Amniotic epithelial cell (primary cell): ENCODE measurements around the gene CUBN.

Experiments used
- DNase-seq: peaks from one replicate; pipeline ENCODE4 v3.0.0-alpha.2; 2010; ENCODE audit warnings: low read depth

CUBN gene

GRCh38 chr10:16820421-16820820 is 309.2 kb downstream of the CUBN start:
- DNase-seq = no peak

DNA sequence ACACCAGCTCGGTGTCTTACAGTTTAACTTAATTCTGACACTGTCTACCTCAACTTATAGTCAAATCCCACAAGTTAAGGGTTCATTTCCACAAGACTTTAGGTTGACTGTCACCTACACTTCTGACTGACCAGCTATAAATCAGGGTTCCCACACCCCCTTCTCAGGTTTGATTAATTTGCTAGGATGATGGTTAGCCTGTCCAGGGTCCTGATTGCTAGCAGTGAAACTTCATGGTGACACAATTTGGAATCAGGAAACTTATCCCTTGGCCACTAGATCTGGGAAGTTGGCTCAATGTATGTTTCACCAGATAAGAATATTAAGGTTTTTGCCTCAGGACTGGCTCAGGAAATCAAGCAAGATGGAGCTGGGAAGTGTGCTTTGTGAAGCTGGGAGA is 309.6 kb downstream of the CUBN start:
- no peak for DNase-seq

DNA sequence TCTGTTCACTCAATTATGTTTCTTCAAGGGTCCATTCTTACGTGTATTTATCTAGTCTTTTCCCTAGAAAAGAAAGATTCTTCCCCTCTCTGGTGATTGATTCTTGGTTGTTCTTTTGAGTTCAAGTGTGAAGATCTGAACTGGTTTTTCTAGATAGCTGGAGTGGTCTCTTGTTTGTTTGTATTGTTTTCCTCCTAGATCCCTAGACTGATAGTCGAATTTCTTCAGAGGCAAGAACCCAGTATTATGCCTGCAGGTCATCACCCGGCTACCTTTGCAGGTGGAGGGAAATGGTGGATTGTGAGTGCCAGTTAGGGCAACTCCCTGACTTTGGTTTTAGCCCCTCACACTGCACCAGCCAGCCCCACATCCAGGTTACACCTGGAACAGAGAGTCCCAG is 310.2 kb downstream of the CUBN start:
- DNase-seq = no peak

- DNase-seq = no peak
Measured at GRCh38 chr10:16819026-16819425, 310.6 kb downstream of the CUBN start.

DNA sequence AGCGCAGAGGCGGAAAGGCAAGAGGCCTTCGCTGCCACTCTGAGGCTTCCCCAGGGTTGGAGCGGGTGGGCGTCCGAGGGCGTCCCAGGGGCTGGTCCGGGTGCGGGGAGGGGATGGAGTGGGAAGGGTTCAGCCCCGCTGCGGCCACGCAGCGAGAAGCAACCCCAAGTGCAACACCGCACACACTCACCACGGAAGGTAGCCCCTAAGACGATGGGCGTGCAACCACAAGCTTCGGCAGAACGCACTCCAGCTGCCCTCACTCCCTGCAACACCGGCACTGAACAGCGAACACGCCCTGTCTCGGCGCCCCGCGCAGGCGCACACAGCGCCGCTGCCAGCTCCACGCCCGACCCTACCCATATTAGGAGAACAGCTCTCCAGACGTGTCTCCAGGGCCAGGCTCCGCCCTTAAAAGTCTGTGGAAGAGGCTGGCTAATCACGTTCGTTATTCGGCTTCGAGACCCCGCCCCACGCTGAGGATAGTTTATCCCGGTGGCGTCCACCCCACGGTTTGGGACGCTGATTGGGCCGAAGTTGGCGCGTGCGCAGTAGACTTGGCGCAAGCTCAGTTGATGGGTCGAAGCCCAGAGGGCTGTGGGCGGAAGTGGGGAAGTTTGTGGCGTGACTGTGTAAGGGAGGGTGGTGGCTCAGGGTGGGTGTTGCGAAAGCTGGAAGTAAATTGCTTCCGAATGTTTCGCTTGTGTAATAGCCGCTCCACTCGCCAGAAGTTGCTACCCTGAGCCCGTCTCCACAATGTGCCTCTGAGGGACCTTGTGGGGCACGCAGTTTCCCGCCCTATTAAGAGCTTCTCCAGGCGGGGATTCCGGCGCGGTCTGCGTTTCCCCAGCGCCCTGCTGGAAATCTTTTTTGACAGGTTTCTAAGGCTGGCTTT is 312.2 kb downstream of the CUBN start, which contains the start of gene RSU1:
Gene RSU1 (minus strand): TSS at position 300 of the 895 bp plus-strand sequence. CDS start 343 bp downstream, outside the sequence.
- peak; percentile 99 for DNase-seq

DNA sequence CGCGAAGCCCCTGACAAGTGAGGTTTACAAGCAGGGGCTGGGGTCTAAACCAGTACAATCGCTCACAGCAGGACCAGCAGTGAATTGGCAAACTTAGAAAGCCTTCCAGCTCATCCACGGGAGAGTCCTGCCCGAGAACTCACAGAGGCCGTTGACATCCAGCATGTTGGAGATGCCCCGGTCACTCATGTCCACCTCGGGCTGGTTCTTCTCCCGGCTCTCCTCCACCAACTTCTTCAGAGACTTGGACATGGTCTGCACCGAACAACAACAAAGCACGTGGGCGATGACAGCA is 312.8 kb downstream of the CUBN start:
- DNase-seq = peak; percentile 54

DNA sequence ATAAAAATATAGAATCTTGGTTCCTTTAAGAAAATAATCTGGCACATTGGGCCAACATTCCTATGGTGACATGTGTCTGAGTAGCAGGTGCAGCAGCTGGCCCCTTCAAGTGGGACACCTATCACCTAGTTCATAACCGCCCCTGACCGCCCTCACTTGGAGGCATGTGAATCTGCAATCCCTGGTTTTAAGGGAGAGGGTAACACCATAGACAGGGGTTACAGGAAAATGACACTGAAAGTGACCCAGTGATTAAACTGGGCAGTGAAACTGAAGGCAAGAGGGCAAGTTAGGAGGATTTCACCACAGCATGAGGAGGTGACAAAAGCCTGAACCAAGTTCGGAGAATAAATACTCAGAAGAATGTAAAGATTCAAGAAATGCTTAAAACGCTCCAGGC is 313.4 kb downstream of the CUBN start:
- no peak for DNase-seq

- no peak for DNase-seq
Measured at GRCh38 chr10:16814012-16814411, 315.6 kb downstream of the CUBN start.

DNA sequence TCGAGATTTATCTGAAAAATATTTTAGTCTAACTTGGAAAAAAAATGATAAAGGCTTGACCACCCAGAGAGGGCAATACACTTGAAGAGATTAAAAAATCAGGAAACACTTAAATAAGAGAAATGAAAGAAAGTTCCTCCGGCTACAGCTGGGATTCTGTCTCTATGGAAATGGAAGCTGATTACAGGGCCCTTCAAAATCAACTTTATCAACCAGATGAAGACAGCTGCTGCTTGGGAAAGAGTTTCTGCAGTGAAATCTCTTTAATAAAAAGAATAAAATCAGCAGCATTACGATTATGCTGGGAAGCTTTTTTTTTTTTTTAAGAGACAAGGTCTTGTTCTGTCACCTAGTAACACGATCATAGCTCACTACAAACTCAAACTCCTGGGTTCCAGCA is 316.9 kb downstream of the CUBN start:
- no peak for DNase-seq

GRCh38 chr10:16811765-16812164 is 317.8 kb downstream of the CUBN start:
- no peak for DNase-seq

DNA sequence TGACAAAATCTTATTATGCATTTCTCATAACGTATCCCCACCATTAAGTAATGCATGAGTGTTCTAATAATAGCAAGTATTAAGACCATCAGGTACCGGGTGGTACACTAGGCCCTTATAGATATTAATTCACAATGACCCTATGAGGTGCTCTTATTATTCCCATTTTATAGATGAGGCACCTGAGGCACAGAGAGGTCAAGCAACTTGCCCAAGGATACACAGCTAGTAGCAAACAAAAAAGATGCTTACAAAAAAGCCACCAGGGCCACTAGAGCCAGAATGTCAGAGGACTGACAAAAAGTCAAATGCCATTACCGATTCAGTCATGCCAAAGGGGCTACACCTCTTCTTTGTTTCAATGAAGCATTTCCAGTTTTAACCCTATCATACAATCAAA is 318.3 kb downstream of the CUBN start:
- no peak for DNase-seq

DNA sequence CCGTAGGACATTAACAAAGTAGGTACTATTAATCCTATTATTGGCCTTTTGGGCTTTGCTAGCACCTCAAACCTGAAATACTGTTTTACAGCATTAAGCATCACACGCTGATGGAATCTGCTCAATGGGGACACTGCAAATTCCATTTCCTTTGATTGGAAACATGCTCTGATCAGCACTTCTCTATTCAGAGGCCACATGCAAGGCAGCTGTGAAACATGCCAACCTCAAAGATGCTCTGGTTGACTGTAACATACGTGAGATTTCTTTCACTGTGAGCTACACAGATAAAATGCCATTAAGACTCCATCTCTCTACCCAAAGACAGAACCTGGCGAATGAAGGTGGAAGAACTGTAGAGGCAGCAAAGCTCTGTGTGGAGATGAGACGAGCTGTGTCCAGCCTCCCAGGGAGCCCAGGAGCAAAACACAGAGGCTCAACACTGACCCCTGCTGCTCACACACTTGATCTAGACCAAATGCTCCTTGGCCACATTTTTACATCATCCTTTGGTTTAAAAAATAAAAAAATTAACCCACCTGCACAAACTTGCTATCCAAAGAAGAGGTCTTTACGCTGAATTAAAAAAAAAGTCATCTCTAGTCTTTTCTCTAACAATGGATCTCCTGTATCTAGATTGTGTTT is 320.4 kb downstream of the CUBN start:
- DNase-seq = peak; percentile 42

- no peak for DNase-seq
Measured at GRCh38 chr10:16804123-16804522, 325.5 kb downstream of the CUBN start.

- no peak for DNase-seq
Measured at GRCh38 chr10:16803464-16803863, 326.1 kb downstream of the CUBN start.

DNA sequence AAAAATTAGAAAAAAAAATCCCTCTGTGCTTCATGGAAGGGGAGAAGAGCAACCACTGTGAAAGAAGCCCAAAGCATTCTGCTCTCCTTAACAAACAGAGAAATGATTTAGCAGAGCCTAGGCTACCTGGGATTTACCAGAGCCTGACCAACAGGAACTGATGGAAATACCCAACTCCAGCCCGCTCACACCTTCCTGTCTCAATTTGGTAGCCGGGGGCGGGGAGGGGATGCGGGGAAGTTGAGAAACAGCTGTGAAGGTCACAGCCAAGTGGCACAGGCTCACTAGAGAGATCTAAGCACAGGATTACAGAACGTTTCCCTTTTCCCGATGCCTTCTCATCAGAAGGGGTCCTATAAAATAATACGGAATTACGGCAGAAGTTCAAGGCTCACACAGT is 330.0 kb downstream of the CUBN start:
- DNase-seq = no peak

DNA sequence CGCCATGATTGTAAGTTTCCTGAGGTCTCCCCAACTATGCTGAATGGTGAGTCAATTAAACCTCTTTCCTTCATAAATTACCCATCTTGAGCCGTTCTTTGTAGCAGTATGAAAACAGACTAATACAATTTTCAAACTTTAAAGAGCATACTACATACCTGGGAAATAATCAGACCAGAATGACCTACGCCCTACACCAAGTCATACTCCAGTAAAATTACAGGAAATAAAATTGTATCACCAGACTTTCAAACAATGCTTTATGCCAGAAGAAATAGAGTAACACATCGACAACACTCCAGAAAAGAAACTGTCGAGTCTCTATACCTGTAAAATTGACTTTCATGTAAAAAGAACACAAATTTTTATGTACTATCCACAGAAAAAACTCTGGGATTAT is 331.0 kb downstream of the CUBN start:
- DNase-seq = no peak

DNA sequence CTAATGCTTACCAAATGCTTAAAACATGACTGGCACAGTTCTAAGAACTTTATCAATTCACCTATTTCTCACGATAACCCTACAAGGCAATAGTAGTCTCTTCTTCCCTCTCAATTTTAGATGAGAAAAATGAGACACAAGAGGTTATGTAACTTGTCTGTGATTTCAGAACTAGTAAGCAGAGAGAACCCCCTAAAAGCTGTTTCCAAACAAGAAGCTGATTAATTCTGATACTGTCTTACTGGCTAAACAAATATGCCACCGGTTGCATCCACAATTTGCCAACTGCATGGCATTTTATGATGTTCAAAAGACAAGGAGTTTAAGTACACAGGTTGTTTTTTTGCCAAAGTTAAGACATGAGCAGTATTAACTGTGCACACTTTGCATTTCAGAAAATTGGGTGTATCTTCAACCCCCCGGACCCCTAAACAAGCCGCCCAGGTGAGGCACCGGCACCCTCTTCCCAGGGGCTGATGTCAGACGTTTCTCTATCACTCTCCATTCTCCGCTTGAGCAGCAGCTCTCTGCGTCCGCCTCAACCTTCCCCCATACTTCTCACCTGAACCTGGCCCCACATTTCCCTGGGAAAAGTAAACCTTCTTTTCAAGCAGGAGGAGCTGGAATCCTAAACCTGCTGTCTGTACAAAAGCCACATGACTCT is 334.1 kb downstream of the CUBN start:
- no peak for DNase-seq

GRCh38 chr10:16794005-16794404 is 335.6 kb downstream of the CUBN start:
- DNase-seq = no peak

DNA sequence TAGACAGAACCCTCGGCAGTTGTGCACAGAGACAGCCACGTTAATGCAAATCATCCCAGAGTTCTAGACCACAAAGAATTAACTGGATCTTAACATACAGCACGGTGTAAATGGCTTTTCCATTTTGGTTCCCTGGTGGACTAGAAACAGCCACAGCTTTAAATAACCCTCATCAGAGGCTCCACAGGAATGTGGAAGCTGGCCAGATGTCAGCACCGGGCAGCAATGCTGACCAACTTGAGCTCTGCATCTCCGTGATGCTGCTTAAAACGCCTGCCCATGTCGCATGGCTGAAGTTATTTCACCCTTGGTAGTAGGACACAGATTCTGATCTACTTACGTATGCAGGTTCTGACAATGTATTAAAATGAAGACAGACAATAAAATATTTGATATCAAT is 336.9 kb downstream of the CUBN start:
- peak; percentile 62 for DNase-seq

DNA sequence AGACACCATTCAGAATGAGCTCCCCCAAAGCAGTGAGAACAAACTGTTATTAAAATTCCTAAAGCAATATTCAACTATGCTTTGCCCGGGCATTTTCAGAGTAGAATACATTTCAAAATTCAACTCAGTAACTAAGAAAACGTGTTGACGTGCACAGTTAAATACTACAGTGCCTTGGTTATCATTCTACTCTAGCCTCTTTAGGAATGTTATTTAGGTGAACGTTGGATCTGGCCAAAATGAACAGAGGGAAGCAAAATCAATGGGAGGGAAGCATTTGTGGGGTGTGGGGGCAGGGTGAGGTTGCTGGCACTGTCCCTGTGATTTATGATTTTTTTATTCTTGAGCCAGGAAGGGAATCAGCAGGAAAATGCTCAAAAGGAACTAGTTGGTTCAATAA is 339.8 kb downstream of the CUBN start:
- no peak for DNase-seq

- no peak for DNase-seq
Measured at GRCh38 chr10:16789261-16789660, 340.4 kb downstream of the CUBN start.

DNA sequence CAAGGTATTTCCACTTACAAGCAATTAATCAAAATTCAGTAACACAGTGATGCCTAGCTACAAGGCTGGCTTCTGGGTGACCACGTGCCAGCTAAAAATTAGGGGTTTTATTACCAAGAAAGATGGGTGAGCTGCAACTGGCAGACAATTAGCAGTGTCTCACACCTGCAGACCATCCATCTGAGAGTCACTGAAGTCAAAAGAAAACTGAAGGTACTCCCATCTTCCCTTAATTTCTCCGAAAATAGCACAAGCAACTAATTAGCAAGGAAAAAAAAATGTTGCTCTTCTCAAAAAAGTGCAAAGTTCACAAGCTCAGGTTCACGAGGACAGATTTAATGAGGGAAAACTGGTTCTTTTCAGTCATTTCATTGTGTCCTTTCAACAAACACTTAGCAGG is 340.8 kb downstream of the CUBN start:
- DNase-seq = no peak

- DNase-seq = no peak
Measured at GRCh38 chr10:16788125-16788524, 341.5 kb downstream of the CUBN start.
